CD8-positive, alpha-beta memory T cell (primary cell): Measurements from ENCODE around the gene SPATA33. TPM values are rescaled to one million over a fixed set of nuclear protein-coding genes. Genes with fewer than 3 reads are reported as not detected.
"Not testable (repeated sequence)": the region's sequence is repeated elsewhere in the genome, so short reads cannot be mapped to it uniquely, and the experiment has no call there.

Experiments
- CTCF ChIA-PET: fragments of 350-600 bp; sonication (Branson Sonifier 250); formaldehyde crosslinking; loops from one replicate; lab custom pipeline; 2021; ENCODE audit warnings: antibody characterized with exemption; lab: Charles Lee
- POLR2A ChIA-PET: fragments of 350-600 bp; sonication (Branson Sonifier 250); formaldehyde crosslinking; loops from one replicate; lab custom pipeline; 2021; ENCODE audit warnings: antibody characterized with exemption; lab: Charles Lee
- DNase-seq, 5 donors: peaks; one replicate each; pipeline versions ENCODE4 v3.0.0 to v3.0.0-alpha.2; 2020 to 2022; ENCODE audit warnings: mixed read lengths in 1 of 5
- H3K27ac ChIP-seq: one replicate; pipeline ENCODE4 v1.7.0; 2013; ENCODE audit warnings: low read depth, mild to moderate bottlenecking, low read length, moderate library complexity
- H3K27me3 ChIP-seq: 2 replicates; pipeline ENCODE4 v1.7.0; 2013; ENCODE audit warnings: low read length, mild to moderate bottlenecking; ENCODE audit not compliant: insufficient read depth, poor library complexity, severe bottlenecking
- H3K36me3 ChIP-seq: 2 replicates; pipeline ENCODE4 v1.7.0; 2013; ENCODE audit warnings: mild to moderate bottlenecking, low read length, moderate library complexity; ENCODE audit not compliant: insufficient read depth
- H3K4me1 ChIP-seq: 2 replicates; pipeline ENCODE4 v1.7.0; 2013; ENCODE audit warnings: mild to moderate bottlenecking, low read length, moderate library complexity; ENCODE audit not compliant: insufficient read depth
- H3K4me3 ChIP-seq: 2 replicates; pipeline ENCODE4 v1.7.0; 2013; ENCODE audit warnings: mild to moderate bottlenecking, low read length
- H3K9me3 ChIP-seq: 2 replicates; pipeline ENCODE4 v1.7.0; 2013; ENCODE audit warnings: mild to moderate bottlenecking, low read length
- H3K27ac Mint-ChIP-seq, 8 donors: one replicate each; pipeline ENCODE4 v1.8.0; 2020 to 2021; ENCODE audit warnings: mixed read lengths in 8 of 8, mild to moderate bottlenecking in 6 of 8, inconsistent platforms in 3 of 8, moderate library complexity in 3 of 8
- H3K27me3 Mint-ChIP-seq, 2 donors: one replicate each; pipeline ENCODE4 v1.8.0; 2020 to 2021; ENCODE audit warnings: mixed read lengths in 2 of 2, mild to moderate bottlenecking in 1 of 2, moderate library complexity in 1 of 2
- H3K36me3 Mint-ChIP-seq, 3 donors: one replicate each; pipeline ENCODE4 v1.8.0; 2020 to 2021; ENCODE audit warnings: mixed read lengths in 3 of 3, inconsistent platforms in 1 of 3, mild to moderate bottlenecking in 1 of 3
- H3K4me1 Mint-ChIP-seq, 3 donors: one replicate each; pipeline ENCODE4 v1.8.0; 2020 to 2021; ENCODE audit warnings: mixed read lengths in 3 of 3, inconsistent platforms in 1 of 3, mild to moderate bottlenecking in 1 of 3
- H3K4me3 Mint-ChIP-seq, 7 donors: one replicate each; pipeline ENCODE4 v1.8.0; 2020 to 2021; ENCODE audit warnings: mixed read lengths in 7 of 7, mild to moderate bottlenecking in 6 of 7, moderate library complexity in 4 of 7, inconsistent platforms in 2 of 7
- H3K9me3 Mint-ChIP-seq, 5 donors: one replicate each; pipeline ENCODE4 v1.8.0; 2020 to 2022; ENCODE audit warnings: mixed read lengths in 5 of 5, mild to moderate bottlenecking in 3 of 5, moderate library complexity in 2 of 5, inconsistent platforms in 1 of 5
- polyA plus RNA-seq: library from polyadenylated mRNA; unstranded; fragments of 300-500 nt; fragmentation: Illumina TruSeq; gene quantifications from one replicate; pipeline ENCODE4 v1.2.3, GENCODE V29; 2021
- total RNA-seq, 2 experiments: library from RNA; stranded (reverse); gene quantifications; one replicate each; pipeline ENCODE4 v1.2.3, GENCODE V29; 2021

Gene SPATA33
- total and polyA plus RNA-seq, 3 experiments from 2014 or later: 2.3 to 16.9 (median 16.9) TPM

DNA sequence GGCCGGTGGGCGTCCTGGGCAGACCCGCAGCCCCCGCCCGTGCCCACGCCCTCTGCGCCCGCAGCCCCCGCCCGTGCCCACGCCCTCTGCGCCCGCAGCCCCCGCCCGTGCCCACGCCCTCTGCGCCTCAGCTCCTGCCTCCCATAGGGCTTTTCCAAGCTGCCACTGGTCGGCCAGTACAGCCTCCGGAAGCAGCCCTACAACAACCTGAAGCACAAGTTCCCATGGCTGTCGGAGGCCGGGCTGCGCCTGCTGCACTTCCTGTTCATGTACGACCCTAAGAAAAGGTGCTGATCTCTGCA is 37.1 kb downstream of the SPATA33 start:
- not testable (repeated sequence) for DNase-seq, H3K9me3 Mint-ChIP-seq

DNA sequence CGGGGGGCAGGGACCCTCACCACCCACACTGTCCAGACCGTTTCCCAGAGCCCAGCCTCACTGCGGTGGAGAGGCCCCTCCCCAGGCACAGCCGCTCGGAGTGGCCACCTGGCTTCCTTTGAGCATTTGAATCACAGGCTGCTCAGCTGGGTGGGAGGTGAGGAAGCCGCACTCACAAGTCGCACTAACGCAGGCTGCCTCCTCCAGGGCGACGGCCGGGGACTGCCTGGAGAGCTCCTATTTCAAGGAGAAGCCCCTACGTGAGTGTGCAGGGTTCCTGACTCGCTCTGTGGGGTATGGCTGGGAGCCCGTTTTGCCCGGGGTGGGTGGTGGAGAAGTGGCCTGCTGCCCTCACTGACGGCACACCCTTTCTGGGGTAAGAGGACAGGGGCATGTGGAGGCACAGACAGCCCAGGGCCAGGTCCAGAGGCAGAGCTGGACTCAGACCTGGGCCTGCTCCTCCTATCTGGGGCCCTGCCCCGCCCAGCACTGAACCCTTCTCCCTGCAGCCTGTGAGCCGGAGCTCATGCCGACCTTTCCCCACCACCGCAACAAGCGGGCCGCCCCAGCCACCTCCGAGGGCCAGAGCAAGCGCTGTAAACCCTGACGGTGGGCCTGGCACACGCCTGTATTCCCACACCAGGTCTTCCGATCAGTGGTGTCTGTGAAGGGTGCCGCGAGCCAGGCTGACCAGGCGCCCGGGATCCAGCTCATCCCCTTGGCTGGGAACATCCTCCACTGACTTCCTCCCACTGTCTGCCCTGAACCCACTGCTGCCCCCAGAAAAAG is 37.6 kb downstream of the SPATA33 start:
- peaks cover 0 to 45% (median 2%) of the 10 kb centered on the region in 3 donors for H3K36me3 Mint-ChIP-seq
- peak overlapping the region in 4 of 8 donors; percentile 8 to 68 (median 56) for H3K27ac Mint-ChIP-seq
- no peak overlapping the region for H3K27ac ChIP-seq
- peaks cover 21% of the 10 kb centered on the region for H3K4me1 ChIP-seq
- H3K27me3 ChIP-seq: no peaks in the 10 kb centered on the region
- DNase-seq: peak in 1 of 5 donors; percentile 45
- no peak overlapping the region for H3K4me3 ChIP-seq
- H3K4me1 Mint-ChIP-seq: peaks cover 12 to 31% (median 19%) of the 10 kb centered on the region in 3 donors
- CTCF ChIA-PET: interaction anchor here (1.1 to 17.8 kb wide), 3 partner anchors 92 to 165 kb away, joined by 4 to 323 read pairs (median 111); no protein-coding TSS in a partner anchor
- H3K9me3 Mint-ChIP-seq: no peaks in the 10 kb centered on the region
- POLR2A ChIA-PET: no interaction called here
- H3K27me3 Mint-ChIP-seq: no peaks in the 10 kb centered on the region
- H3K4me3 Mint-ChIP-seq: peak overlapping the region in 1 of 7 donors; percentile 42
- peaks cover 10% of the 10 kb centered on the region for H3K36me3 ChIP-seq
- no peaks in the 10 kb centered on the region for H3K9me3 ChIP-seq

More for the DNA sequence above, 37.1 kb downstream of the SPATA33 start:
- H3K9me3 ChIP-seq, H3K27me3 ChIP-seq, H3K4me3 ChIP-seq, H3K4me3 Mint-ChIP-seq, H3K27ac ChIP-seq, POLR2A ChIA-PET, H3K27me3 Mint-ChIP-seq: not testable (repeated sequence)
- Histone ChIP-seq H3K36me3 (peaks cover 10% of the 10 kb centered on the region), H3K4me1 (peaks cover 16% of the 10 kb centered on the region)
- Mint-ChIP-seq H3K4me1 (peaks cover 8 to 25% (median 15%) of the 10 kb centered on the region in 3 donors), H3K27ac (peak overlapping the region in 1 of 8 donors; percentile 67), H3K36me3 (peaks cover 0 to 50% (median 2%) of the 10 kb centered on the region in 3 donors)
- CTCF ChIA-PET: interaction anchor here (1.1 to 17.8 kb wide), 2 partner anchors 93 to 106 kb away, joined by 4 to 323 read pairs; no protein-coding TSS in a partner anchor

DNA sequence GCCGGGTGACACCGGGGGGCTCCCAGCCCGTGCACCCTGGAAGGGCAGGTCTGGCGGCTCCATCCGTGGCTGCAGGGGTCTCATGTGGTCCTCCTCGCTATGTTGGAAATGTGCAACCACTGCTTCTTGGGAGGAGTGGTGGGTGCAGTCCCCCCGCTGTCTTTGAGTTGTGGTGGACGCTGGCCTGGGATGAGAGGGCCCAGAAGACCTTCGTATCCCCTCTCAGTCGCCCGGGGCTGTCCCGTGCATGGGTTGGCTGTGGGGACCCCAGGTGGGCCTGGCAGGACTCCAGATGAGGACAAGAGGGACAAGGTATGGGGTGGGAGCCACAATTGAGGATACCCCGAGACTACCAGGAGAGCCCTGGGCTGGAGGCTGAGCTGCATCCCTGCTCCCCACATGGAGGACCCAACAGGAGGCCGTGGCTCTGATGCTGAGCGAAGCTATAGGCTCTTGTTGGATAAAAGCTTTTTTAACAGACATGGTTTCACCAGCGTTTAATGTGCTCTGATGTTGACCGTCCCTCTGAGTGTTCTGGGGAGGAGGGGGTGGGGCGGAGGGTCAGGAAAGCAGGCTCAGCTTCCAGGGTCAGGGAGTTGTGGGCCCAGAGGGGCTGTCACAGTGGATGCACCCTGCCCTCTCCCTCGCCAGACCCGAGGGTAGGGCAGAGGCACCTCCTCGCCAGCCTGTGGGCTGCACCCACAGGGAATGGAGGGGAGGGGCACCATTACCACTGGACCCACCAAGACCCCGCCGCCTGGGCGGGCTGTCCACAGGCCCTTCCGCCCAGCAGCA is 38.4 kb downstream of the SPATA33 start:
- Histone ChIP-seq H3K9me3 (no peaks in the 10 kb centered on the region), H3K36me3 (peaks cover 10% of the 10 kb centered on the region), H3K27ac (no peak overlapping the region), H3K4me1 (peaks cover 27% of the 10 kb centered on the region), H3K27me3 (no peaks in the 10 kb centered on the region), H3K4me3 (no peak overlapping the region)
- H3K36me3 Mint-ChIP-seq: peaks cover 0 to 39% (median 0%) of the 10 kb centered on the region in 3 donors
- no peaks in the 10 kb centered on the region for H3K9me3 Mint-ChIP-seq
- no peaks in the 10 kb centered on the region for H3K27me3 Mint-ChIP-seq
- DNase-seq: peak in 1 of 5 donors; percentile 39
- H3K4me3 Mint-ChIP-seq: peak overlapping the region in 2 of 7 donors; percentile 44 to 61
- peak overlapping the region in 4 of 8 donors; percentile 51 to 91 (median 70) for H3K27ac Mint-ChIP-seq
- ChIA-PET POLR2A (no interaction called here), CTCF (interaction anchor here (6.7 to 17.8 kb wide), 2 partner anchors 91 to 164 kb away, joined by 111 to 323 read pairs; no protein-coding TSS in a partner anchor)
- H3K4me1 Mint-ChIP-seq: peaks cover 12 to 37% (median 19%) of the 10 kb centered on the region in 3 donors

DNA sequence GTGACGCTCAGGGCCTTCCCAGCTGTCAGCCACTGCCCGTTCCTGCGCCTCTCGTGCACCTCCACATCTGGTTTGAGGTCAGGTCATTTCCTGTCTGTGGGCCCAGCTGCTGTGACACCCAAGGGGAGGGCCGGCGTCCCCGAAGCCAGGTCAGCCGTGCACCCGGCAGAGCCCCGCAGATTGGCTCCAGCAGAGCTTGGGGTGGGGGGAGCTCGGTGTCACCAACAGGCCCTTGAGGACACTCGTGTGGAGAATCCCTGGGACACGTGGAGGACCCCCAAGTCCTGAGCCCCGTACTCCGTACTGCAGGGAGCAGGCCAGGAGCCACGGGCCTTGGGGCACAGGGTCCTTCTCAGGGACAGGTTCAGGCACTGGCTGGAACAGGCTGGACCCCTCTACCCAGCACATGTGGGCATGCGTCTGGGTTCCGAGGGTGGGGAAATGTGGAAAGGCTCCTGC is 39.1 kb downstream of the SPATA33 start:
- no peak overlapping the region for H3K4me3 ChIP-seq
- no peaks in the 10 kb centered on the region for H3K27me3 ChIP-seq
- peak overlapping the region in 4 of 8 donors; percentile 51 to 91 (median 70) for H3K27ac Mint-ChIP-seq
- peak in 4 of 5 donors; percentile 20 to 72 (median 52) for DNase-seq
- H3K9me3 ChIP-seq: no peaks in the 10 kb centered on the region
- H3K4me1 Mint-ChIP-seq: peaks cover 12 to 37% (median 19%) of the 10 kb centered on the region in 3 donors
- ChIA-PET CTCF (interaction anchor here (1.2 to 17.8 kb wide), 4 partner anchors 9 to 164 kb away, joined by 4 to 323 read pairs (median 58); partner anchors contain the start of gene CDK10), POLR2A (no interaction called here)
- H3K27me3 Mint-ChIP-seq: no peaks in the 10 kb centered on the region
- H3K36me3 ChIP-seq: peaks cover 5% of the 10 kb centered on the region
- peak overlapping the region in 2 of 7 donors; percentile 44 to 61 for H3K4me3 Mint-ChIP-seq
- H3K36me3 Mint-ChIP-seq: peaks cover 0 to 34% (median 0%) of the 10 kb centered on the region in 3 donors
- H3K9me3 Mint-ChIP-seq: no peaks in the 10 kb centered on the region
- peaks cover 27% of the 10 kb centered on the region for H3K4me1 ChIP-seq
- H3K27ac ChIP-seq: no peak overlapping the region

DNA sequence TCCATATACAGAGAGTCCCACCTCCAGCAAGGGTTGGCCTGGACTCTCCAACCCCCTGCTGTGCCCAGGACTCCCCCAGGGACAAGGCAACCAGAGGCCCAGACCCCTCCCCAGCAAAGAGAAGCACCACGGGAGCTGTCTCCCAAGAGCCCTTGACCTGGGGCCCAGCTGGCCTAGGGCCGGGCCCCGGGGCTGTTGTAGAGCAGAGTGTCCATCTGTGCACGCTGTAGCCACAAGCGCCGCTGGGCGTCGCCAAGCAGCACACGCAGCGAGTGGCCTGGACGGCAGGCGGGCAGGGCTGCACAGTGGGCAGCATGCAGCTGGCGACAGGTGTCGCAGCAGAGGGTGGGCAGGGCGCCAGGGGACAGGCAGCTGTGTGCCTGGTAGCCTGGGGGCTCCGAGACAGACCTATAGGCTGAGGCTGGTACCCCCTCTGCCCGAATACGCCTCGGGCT is 39.6 kb downstream of the SPATA33 start:
- H3K4me3 ChIP-seq: no peak overlapping the region
- peak in 1 of 5 donors; percentile 44 for DNase-seq
- peaks cover 4% of the 10 kb centered on the region for H3K36me3 ChIP-seq
- no peaks in the 10 kb centered on the region for H3K9me3 ChIP-seq
- Mint-ChIP-seq H3K9me3 (no peaks in the 10 kb centered on the region), H3K4me1 (peaks cover 14 to 39% (median 21%) of the 10 kb centered on the region in 3 donors), H3K27me3 (no peaks in the 10 kb centered on the region), H3K36me3 (peaks cover 0 to 29% (median 0%) of the 10 kb centered on the region in 3 donors), H3K4me3 (no peak overlapping the region), H3K27ac (peak overlapping the region in 2 of 8 donors; percentile 68 to 91)
- POLR2A ChIA-PET: no interaction called here
- H3K4me1 ChIP-seq: peaks cover 28% of the 10 kb centered on the region
- CTCF ChIA-PET: interaction anchor here (1.2 to 17.8 kb wide), 4 partner anchors 8 to 163 kb away, joined by 4 to 323 read pairs (median 58); partner anchors contain the start of gene CDK10
- no peaks in the 10 kb centered on the region for H3K27me3 ChIP-seq
- H3K27ac ChIP-seq: no peak overlapping the region

GRCh38 chr16:89697616-89698331 is 40.1 kb downstream of the SPATA33 start:
- Mint-ChIP-seq H3K4me1 (peaks cover 20 to 45% (median 26%) of the 10 kb centered on the region in 3 donors), H3K9me3 (no peaks in the 10 kb centered on the region), H3K27ac (peak overlapping the region in 1 of 8 donors; percentile 61), H3K27me3 (no peaks in the 10 kb centered on the region), H3K4me3 (peak overlapping the region in 1 of 7 donors; percentile 54), H3K36me3 (peaks cover 0 to 25% (median 0%) of the 10 kb centered on the region in 3 donors)
- Histone ChIP-seq H3K9me3 (no peaks in the 10 kb centered on the region), H3K4me1 (peaks cover 34% of the 10 kb centered on the region), H3K27me3 (no peaks in the 10 kb centered on the region), H3K4me3 (no peak overlapping the region), H3K27ac (no peak overlapping the region), H3K36me3 (peaks cover 4% of the 10 kb centered on the region)
- CTCF ChIA-PET: interaction anchor here (0.6 to 17.8 kb wide), 6 partner anchors 8 to 163 kb away, joined by 4 to 323 read pairs (median 11); partner anchors contain the start of gene CDK10
- peak in 1 of 5 donors; percentile 52 for DNase-seq
- POLR2A ChIA-PET: interaction anchor here (0.6 kb wide), 2 partner anchors 92 to 167 kb away, joined by 3 to 13 read pairs; no protein-coding TSS in a partner anchor

DNA sequence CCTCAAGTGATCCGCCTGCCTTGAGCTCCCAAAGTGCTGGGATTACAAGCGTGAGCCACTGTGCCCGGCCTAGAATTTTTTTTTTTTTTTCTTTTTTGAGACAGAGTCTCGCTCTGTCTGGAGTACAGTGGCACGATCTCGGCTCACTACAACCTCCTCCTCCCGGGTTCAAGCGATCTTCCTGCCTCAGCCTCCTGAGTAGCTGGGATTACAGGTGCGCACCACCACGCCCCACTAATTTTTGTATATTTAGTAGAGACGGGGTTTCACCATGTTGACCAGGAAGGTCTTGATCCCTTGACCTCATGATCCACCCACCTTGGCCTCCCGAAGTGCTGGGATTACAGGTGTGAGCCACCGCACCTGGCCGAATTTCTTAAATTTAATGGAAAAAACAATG is 41.1 kb downstream of the SPATA33 start:
- POLR2A ChIA-PET: interaction anchor here (1.0 kb wide), 1 partner anchor 12 kb away, joined by 3 read pairs; the partner anchor contains the start of gene CDK10
- peak overlapping the region in 6 of 8 donors; percentile 57 to 95 (median 74) for H3K27ac Mint-ChIP-seq
- not testable (repeated sequence) for H3K27me3 Mint-ChIP-seq

More for the DNA sequence above, 41.1 kb downstream of the SPATA33 start:
- H3K27ac ChIP-seq, H3K27me3 ChIP-seq, H3K9me3 ChIP-seq, H3K9me3 Mint-ChIP-seq, H3K4me3 ChIP-seq, H3K36me3 ChIP-seq: not testable (repeated sequence)
- H3K4me1 Mint-ChIP-seq: peaks cover 20 to 45% (median 28%) of the 10 kb centered on the region in 3 donors
- peak overlapping the region in 1 of 7 donors; percentile 68 for H3K4me3 Mint-ChIP-seq
- H3K4me1 ChIP-seq: peaks cover 34% of the 10 kb centered on the region
- CTCF ChIA-PET: interaction anchor here (0.6 to 17.8 kb wide), 8 partner anchors 10 to 210 kb away, joined by 4 to 323 read pairs (median 20); partner anchors contain the start of gene CDK10
- DNase-seq: peak in 1 of 5 donors; percentile 42
- peaks cover 0 to 16% (median 0%) of the 10 kb centered on the region in 3 donors for H3K36me3 Mint-ChIP-seq
